Dedifferentiated amniotic fluid mesenchymal stem cell (primary cell): ENCODE results near the gene MTSS2.

ENCODE experiments used
- DNase-seq: peaks from one replicate; pipeline ENCODE4 v3.0.0-alpha.2; 2016; ENCODE audit errors: extremely low spot score

Gene MTSS2, protein sequence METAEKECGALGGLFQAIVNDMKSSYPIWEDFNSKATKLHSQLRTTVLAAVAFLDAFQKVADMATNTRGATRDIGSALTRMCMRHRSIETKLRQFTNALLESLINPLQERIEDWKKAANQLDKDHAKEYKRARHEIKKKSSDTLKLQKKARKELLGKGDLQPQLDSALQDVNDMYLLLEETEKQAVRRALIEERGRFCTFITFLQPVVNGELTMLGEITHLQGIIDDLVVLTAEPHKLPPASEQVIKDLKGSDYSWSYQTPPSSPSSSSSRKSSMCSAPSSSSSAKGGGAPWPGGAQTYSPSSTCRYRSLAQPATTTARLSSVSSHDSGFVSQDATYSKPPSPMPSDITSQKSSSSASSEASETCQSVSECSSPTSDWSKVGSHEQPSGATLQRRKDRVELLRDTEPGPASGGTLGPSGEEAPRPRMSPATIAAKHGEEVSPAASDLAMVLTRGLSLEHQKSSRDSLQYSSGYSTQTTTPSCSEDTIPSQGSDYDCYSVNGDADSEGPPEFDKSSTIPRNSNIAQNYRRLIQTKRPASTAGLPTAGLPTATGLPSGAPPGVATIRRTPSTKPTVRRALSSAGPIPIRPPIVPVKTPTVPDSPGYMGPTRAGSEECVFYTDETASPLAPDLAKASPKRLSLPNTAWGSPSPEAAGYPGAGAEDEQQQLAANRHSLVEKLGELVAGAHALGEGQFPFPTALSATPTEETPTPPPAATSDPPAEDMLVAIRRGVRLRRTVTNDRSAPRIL

DNA sequence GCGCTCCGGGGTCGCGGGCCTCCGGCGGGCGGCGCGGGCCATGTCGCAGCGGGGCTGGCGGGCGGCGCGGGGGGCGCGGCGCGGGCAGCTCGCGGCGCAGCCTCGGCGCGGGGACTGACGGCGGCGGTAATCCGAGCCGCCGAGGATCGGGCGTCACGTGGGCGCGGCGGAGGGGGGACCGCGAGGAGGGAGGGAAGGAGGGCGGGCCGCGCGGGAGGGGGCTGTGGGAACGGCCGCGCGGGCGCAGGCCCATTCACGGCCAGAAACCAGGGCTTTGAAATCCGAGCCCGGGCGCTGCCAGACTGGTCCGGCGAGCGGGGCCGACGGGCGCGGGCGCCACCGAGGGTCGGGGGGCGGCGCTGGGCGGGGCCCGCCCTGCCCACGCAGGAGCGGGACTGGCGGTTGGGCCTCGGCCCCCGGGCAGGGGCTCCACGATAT, at the start of gene MTSS2:
MTSS2 (minus strand) TSS at position 116 of the 438 bp plus-strand sequence. CDS start 262 bp downstream, outside the sequence.
- peak; percentile 85 for DNase-seq

DNA sequence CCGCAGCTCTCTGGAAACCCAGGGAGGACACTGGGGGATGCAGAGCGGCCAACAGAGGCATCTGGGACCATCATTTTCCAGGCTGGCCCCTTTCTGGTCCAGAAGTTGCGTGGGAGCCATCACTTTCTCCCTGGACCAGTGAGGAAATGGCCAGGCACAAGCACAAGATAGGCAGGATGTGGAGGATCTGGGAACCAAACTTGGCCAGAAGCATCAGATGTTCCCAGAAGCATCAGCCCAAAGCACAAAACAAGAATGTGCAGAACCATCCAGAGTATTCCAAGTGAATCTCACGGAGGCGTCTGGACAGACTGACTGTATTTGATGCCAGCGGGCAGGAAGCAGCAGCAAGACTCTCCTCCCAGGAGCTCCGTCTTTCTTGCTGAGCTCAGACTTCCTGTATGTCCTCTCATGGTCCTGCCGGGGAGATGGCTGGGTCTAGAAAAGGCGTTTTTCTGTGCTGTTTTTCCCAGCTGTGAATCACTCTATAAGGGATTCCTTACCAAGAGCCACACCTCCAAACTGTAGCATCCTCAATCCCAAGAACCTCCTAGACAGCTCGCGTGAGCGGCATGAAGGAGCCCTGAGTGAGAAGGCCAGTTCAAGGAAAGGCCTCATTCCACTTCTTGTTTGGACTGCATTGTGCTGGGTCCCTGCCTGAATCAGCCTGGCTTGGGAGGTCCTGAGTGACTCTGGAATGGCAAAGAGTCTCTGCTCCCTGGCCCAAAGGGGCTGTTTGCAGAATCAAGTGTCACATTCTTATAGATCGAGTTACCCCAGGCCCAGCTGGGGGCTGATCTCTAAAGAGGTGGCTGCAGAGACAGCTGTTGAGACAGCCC, 49.5 kb upstream of the MTSS2 start:
- peak; percentile 57 for DNase-seq

GRCh38 chr16:70734522-70735095, 48.8 kb upstream of the MTSS2 start:
- DNase-seq = no peak

DNA sequence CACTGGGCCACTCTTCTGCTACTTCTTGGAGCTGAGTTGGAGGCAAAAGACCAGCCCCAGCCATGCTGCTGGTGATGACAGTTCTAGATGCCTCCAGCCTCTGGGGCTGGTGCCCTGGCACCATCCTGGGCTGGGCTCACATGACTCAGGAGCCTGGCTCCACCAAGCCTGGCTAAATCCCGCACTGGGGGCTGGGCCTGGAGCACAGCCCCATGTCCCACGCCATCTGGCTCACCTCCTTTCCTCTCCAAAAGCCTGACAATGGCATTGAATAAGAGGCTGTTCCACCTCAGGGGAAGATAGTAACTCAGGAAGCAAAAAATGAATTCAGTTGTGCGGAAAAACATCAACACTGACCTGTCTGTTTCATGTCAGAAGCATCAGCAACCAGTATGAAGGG, 45.1 kb upstream of the MTSS2 start:
- DNase-seq = no peak

GRCh38 chr16:70730031-70730430, 44.2 kb upstream of the MTSS2 start:
- no peak for DNase-seq

GRCh38 chr16:70729292-70729691, 43.4 kb upstream of the MTSS2 start:
- no peak for DNase-seq

- DNase-seq = no peak
Observed at GRCh38 chr16:70728150-70728549, 42.3 kb upstream of the MTSS2 start.

- no peak for DNase-seq
Observed at GRCh38 chr16:70726892-70727361, 41.1 kb upstream of the MTSS2 start.

- no peak for DNase-seq
Observed at GRCh38 chr16:70725912-70726828, 40.3 kb upstream of the MTSS2 start.

- DNase-seq = no peak
Observed at GRCh38 chr16:70725024-70725911, 39.4 kb upstream of the MTSS2 start.

DNA sequence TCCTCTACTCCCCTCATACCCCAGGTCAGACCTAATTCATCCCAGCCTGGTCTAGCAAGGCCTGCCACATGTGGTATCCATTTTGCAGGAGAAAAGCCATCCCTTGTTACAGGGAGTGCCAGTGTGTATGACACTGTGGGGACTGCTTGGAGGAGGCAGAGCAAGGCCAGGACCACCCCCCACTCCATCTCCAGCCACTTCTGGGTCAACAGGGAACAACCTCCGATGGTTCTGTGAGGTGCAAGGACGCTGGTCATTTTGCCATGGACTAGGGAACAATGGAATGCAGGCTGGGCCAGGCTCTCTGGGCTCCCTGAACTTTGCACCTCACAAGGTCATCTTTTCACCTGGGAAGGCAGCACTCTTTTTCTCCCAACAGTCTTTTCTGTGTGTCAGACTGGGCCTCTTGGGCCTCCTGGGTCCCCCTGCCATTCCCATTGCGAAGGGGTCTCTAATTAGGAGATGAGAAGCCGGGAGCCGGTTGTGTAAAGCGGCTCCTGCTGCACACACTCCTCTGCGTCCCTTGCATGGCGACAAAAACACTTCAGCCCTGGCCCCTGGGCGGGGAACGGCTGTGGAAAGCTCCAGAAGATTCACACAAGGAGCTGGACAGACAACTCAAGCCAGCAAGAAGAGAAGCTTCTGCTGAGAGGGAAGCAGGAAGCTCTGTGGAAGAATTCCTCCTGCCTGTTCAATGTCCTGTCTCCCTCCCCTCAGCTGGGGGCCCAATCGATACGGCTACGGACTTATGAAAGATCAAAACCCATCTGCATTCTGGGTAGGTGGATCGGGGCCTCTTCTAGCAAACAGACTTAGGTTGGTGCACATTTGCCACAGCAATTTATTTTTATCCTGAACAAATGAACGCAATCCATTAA, 38.5 kb upstream of the MTSS2 start:
- no peak for DNase-seq

GRCh38 chr16:70723740-70724145, 37.9 kb upstream of the MTSS2 start:
- DNase-seq = no peak

GRCh38 chr16:70721202-70721963, 35.5 kb upstream of the MTSS2 start:
- no peak for DNase-seq

- no peak for DNase-seq
Observed at GRCh38 chr16:70720425-70721201, 34.8 kb upstream of the MTSS2 start.

GRCh38 chr16:70717065-70717464, 31.2 kb upstream of the MTSS2 start:
- DNase-seq = no peak

DNA sequence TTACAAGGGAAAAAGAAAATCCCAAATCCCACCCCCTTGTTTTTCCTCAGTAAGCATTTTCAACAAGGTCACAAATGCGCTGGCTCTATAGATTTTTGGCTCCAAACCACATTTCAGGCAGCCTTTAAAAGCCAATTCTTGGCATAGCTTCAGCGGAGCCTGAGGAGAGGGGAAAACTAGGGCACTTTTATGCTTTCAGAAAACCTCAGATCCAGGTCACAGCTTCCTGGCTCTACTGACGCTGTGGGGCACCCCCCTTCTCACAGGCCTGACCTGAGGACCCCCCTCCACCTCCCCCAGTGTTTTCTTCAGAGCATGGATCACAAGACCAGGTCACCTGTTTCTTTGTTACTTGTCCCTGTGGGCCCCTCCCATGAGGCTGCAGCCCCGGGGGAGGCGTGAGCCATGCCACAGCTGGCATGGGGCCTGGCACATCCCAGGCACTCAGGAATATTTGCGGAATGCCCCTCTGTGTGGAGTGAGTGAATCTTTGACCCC, 30.1 kb upstream of the MTSS2 start:
- no peak for DNase-seq
